ENCODE measurements around the gene VSIG4.

VSIG4 gene

GRCh38 chrX:66002824-66003680 is 36.8 kb downstream of the VSIG4 start:
- H3K4me3 ChIP-seq (ENCODE audit: low read depth, low read length) = no peak overlapping the region

GRCh38 chrX:66001596-66001995 is 38.3 kb downstream of the VSIG4 start:
- no peak for DNase-seq (ENCODE audit: low read depth, low spot score)
- H3K4me3 ChIP-seq (ENCODE audit: low read depth, low read length) = no peak overlapping the region
- in situ Hi-C loops (cut with HindIII; ENCODE audit: low sequenced_read_pairs) = no loop called here
- TF ChIP-seq, protein P1, sequence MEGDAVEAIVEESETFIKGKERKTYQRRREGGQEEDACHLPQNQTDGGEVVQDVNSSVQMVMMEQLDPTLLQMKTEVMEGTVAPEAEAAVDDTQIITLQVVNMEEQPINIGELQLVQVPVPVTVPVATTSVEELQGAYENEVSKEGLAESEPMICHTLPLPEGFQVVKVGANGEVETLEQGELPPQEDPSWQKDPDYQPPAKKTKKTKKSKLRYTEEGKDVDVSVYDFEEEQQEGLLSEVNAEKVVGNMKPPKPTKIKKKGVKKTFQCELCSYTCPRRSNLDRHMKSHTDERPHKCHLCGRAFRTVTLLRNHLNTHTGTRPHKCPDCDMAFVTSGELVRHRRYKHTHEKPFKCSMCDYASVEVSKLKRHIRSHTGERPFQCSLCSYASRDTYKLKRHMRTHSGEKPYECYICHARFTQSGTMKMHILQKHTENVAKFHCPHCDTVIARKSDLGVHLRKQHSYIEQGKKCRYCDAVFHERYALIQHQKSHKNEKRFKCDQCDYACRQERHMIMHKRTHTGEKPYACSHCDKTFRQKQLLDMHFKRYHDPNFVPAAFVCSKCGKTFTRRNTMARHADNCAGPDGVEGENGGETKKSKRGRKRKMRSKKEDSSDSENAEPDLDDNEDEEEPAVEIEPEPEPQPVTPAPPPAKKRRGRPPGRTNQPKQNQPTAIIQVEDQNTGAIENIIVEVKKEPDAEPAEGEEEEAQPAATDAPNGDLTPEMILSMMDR (IDR thresholded peaks at IDR 0.05; ENCODE audit: low read depth, low read length) = no peak

More at GRCh38 chrX:66002824-66003680, 36.8 kb downstream of the VSIG4 start:
- TF ChIP-seq, protein P1 (IDR thresholded peaks at IDR 0.05; ENCODE audit: low read depth, low read length) = no peak
- no peak for DNase-seq (ENCODE audit: low read depth, low spot score)
- in situ Hi-C loops (cut with HindIII; ENCODE audit: low sequenced_read_pairs) = no loop called here

DNA sequence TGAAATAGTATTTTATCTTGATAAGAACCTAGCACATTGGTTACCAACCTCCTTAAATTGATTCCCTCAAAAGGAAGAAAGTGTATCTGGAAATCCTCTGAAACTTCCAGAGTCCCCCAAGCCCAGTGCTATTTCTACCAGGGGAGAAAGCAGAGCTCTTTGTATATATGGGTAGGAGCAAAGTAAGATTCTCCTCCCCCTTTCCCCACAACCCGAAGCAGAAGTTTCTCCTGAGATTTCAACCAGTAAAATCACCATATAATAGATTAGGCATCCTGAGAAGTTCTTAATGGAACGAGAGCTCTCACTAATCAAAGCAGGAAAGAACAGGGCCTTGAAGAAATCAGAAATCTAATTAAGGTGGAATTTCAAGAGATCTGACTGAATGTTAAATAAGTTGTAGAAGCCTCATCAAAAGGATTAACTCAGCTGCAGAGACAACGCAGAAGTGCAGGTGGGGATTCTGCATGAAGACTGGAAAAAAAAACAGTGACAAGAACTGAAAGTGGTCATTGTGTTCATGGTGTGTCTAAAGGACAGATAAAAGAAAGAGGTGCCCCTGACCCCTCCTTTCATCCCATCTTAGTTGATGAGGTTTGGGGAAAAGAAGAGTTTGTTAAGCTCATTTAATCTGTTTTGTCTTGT is 39.1 kb downstream of the VSIG4 start:
- in situ Hi-C loops (cut with HindIII; ENCODE audit: low sequenced_read_pairs) = no loop called here
- no peak for DNase-seq (ENCODE audit: low read depth, low spot score)
- TF ChIP-seq, protein P1 (IDR thresholded peaks at IDR 0.05; ENCODE audit: low read depth, low read length) = no peak
- no peak overlapping the region for H3K4me3 ChIP-seq (ENCODE audit: low read depth, low read length)

DNA sequence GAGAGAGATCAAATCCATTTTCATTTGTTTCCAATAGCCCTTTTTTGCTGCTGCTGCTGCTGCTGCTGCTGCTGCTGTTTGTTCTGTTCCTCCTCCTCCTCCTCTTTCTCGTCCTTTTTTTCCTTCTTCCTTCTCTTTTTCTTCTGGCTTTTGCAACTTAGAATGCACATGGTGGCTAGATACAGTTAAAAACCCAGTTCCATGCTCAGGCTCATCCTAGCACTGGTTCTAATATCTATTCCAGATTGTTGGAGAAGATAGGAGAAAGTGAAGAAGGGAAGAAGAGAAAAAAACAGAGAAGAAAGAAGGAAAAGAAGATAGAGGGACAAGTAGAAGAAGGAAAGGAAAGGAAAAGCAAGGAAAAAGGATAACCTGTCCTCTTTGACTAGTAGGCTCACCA is 39.7 kb downstream of the VSIG4 start:
- TF ChIP-seq, protein P1 (IDR thresholded peaks at IDR 0.05; ENCODE audit: low read depth, low read length) = no peak
- in situ Hi-C loops (cut with HindIII; ENCODE audit: low sequenced_read_pairs) = no loop called here

DNA sequence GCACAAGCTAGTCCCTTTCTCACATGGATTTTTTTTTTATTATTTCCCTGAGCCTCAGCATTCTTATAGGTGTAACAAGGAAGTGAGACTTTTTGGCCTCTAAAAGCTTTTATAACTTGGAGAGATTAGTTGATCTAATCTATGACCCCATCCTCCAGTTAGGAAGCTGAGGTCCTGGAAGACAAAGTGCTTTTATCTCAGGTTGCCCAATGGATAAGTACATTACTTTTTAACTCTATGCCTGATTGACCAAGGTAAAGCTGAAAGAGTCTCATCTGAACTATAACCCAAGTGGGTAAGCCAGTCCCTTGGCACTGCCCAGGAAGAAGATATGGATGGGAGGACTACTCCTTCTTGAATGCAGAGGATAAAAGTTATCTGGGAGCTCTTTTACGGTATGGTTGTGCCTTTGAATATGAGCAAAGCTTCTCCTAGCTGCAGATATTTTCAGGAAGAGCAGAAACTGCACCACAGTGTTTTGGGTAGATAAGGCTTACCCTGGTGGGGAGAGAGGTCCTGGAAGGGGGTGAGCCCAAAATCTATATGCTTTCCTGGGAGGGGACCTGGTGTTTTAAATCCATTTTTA is 40.2 kb downstream of the VSIG4 start:
- TF ChIP-seq, protein P1 (IDR thresholded peaks at IDR 0.05; ENCODE audit: low read depth, low read length) = no peak
- DNase-seq (ENCODE audit: low read depth, low spot score) = no peak
- in situ Hi-C loops (cut with HindIII; ENCODE audit: low sequenced_read_pairs) = no loop called here
- no peak overlapping the region for H3K4me3 ChIP-seq (ENCODE audit: low read depth, low read length)

More for the DNA sequence above, 39.7 kb downstream of the VSIG4 start:
- no peak overlapping the region for H3K4me3 ChIP-seq (ENCODE audit: low read depth, low read length)
- no peak for DNase-seq (ENCODE audit: low read depth, low spot score)

GRCh38 chrX:65999029-65999562 is 40.8 kb downstream of the VSIG4 start:
- DNase-seq (ENCODE audit: low read depth, low spot score) = no peak
- TF ChIP-seq, protein P1 (IDR thresholded peaks at IDR 0.05; ENCODE audit: low read depth, low read length) = no peak
- in situ Hi-C loops (cut with HindIII; ENCODE audit: low sequenced_read_pairs) = no loop called here
- no peak overlapping the region for H3K4me3 ChIP-seq (ENCODE audit: low read depth, low read length)

All from astrocyte of the spinal cord (primary cell).